SK-N-SH treated with all-trans-retinoic acid at 6 μM for 48 hours (cell line): Measurements from ENCODE around the gene MDFIC.

Experiments
- ATAC-seq: fragments of 200-7000 bp; cut with Tn5 transposase; 3 replicates; pipeline ENCODE4 v1.9.1; 2020; ENCODE audit warnings: mild to moderate bottlenecking, moderate library complexity
- ARNTL ChIP-seq: fragments of 450-650 bp; formaldehyde crosslinking; IDR thresholded peaks from 2 replicates; pipeline ENCODE4 v1.5.0; 2020; ENCODE audit warnings: low read depth, mild to moderate bottlenecking, moderate library complexity, borderline replicate concordance
- BACH2 ChIP-seq: fragments of 250-450 bp; sonication (Bioruptor Pico); IDR thresholded peaks from 2 replicates; pipeline ENCODE4 v1.9.0; 2021; ENCODE audit warnings: mild to moderate bottlenecking, borderline replicate concordance
- CSDC2 ChIP-seq: fragments of 250-450 bp; sonication (Bioruptor Pico); IDR thresholded peaks from 2 replicates; pipeline ENCODE4 v1.5.0; 2020; ENCODE audit warnings: mild to moderate bottlenecking, moderate library complexity
- ESRRG ChIP-seq: fragments of 250-450 bp; sonication (Bioruptor Pico); IDR thresholded peaks from 2 replicates; pipeline ENCODE4 v1.6.1; 2021; ENCODE audit warnings: mild to moderate bottlenecking
- GLIS3 ChIP-seq: fragments of 250-450 bp; sonication (Bioruptor Pico); IDR thresholded peaks from 2 replicates; pipeline ENCODE4 v1.5.0; 2020; ENCODE audit warnings: mild to moderate bottlenecking, moderate library complexity
- ISL1 ChIP-seq: fragments of 250-450 bp; sonication (Bioruptor Pico); IDR thresholded peaks from 2 replicates; pipeline ENCODE4 v2.1.2; 2022; ENCODE audit warnings: mild to moderate bottlenecking, moderate library complexity
- PATZ1 ChIP-seq: fragments of 250-450 bp; sonication (Bioruptor Pico); IDR thresholded peaks from 2 replicates; pipeline ENCODE4 v1.8.0; 2020; ENCODE audit warnings: mild to moderate bottlenecking, moderate library complexity, borderline replicate concordance
- PPARA ChIP-seq: fragments of 250-450 bp; sonication (Bioruptor Pico); IDR thresholded peaks from 2 replicates; pipeline ENCODE4 v1.5.0; 2020; ENCODE audit warnings: mild to moderate bottlenecking, borderline replicate concordance
- RARB ChIP-seq: fragments of 250-450 bp; sonication (Bioruptor Pico); IDR thresholded peaks from 2 replicates; pipeline ENCODE4 v1.8.0; 2021; ENCODE audit warnings: mild to moderate bottlenecking, moderate library complexity
- SNAI2 ChIP-seq: fragments of 250-450 bp; sonication (Bioruptor Pico); IDR thresholded peaks from 2 replicates; pipeline ENCODE4 v1.5.0; 2020; ENCODE audit warnings: mild to moderate bottlenecking, moderate library complexity
- TCF4 ChIP-seq: fragments of 250-450 bp; sonication (Bioruptor Pico); IDR thresholded peaks from 2 replicates; pipeline ENCODE4 v1.8.0; 2021; ENCODE audit warnings: mild to moderate bottlenecking, moderate library complexity, borderline replicate concordance
- TOX ChIP-seq: fragments of 250-450 bp; sonication (Bioruptor Pico); IDR thresholded peaks from 2 replicates; pipeline ENCODE4 v1.8.0; 2021; ENCODE audit warnings: mild to moderate bottlenecking, moderate library complexity, borderline replicate concordance
- TSHZ2 ChIP-seq: fragments of 250-450 bp; sonication (Bioruptor Pico); IDR thresholded peaks from 2 replicates; pipeline ENCODE4 v1.5.0; 2020; ENCODE audit warnings: mild to moderate bottlenecking, moderate library complexity
- ZC3H10 ChIP-seq: fragments of 250-450 bp; sonication (Bioruptor Pico); IDR thresholded peaks from 2 replicates; pipeline ENCODE4 v1.5.1; 2021; ENCODE audit warnings: mild to moderate bottlenecking, moderate library complexity
- ZFP3 ChIP-seq: fragments of 250-450 bp; sonication (Bioruptor Pico); IDR thresholded peaks from 2 replicates; pipeline ENCODE4 v1.5.0; 2020; ENCODE audit warnings: mild to moderate bottlenecking, moderate library complexity
- ZFP30 ChIP-seq: fragments of 450-650 bp; formaldehyde crosslinking; IDR thresholded peaks from 2 replicates; pipeline ENCODE4 v1.5.0; 2022; ENCODE audit warnings: mild to moderate bottlenecking, moderate library complexity
- TF ChIP-seq, protein P1 (sequence below): fragments of 250-450 bp; sonication (Bioruptor Pico); IDR thresholded peaks from 2 replicates; pipeline ENCODE4 v1.5.1; 2020; ENCODE audit warnings: low read depth, mild to moderate bottlenecking, moderate library complexity
- TF ChIP-seq, protein P2 (sequence below): fragments of 250-450 bp; sonication (Bioruptor Pico); IDR thresholded peaks from 2 replicates; pipeline ENCODE4 v1.5.1; 2021; ENCODE audit warnings: mild to moderate bottlenecking, moderate library complexity
- TF ChIP-seq, protein P3 (sequence below): fragments of 250-450 bp; sonication (Bioruptor Pico); IDR thresholded peaks from 2 replicates; pipeline ENCODE4 v1.8.0; 2021; ENCODE audit warnings: low read depth, mild to moderate bottlenecking, moderate library complexity, borderline replicate concordance

MDFIC gene

GRCh38 chr7:114885836-114886235, 36.1 kb upstream of the MDFIC start:
- ATAC-seq, result no peak
- TF ChIP-seq ZC3H10 (CRISPR knock-in tag), result no peak
- TF ChIP-seq, protein P1, sequence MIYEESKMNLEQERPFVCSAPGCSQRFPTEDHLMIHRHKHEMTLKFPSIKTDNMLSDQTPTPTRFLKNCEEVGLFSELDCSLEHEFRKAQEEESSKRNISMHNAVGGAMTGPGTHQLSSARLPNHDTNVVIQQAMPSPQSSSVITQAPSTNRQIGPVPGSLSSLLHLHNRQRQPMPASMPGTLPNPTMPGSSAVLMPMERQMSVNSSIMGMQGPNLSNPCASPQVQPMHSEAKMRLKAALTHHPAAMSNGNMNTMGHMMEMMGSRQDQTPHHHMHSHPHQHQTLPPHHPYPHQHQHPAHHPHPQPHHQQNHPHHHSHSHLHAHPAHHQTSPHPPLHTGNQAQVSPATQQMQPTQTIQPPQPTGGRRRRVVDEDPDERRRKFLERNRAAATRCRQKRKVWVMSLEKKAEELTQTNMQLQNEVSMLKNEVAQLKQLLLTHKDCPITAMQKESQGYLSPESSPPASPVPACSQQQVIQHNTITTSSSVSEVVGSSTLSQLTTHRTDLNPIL (CRISPR knock-in tag), result no peak
- no peak for TF ChIP-seq CSDC2 (CRISPR knock-in tag)

DNA sequence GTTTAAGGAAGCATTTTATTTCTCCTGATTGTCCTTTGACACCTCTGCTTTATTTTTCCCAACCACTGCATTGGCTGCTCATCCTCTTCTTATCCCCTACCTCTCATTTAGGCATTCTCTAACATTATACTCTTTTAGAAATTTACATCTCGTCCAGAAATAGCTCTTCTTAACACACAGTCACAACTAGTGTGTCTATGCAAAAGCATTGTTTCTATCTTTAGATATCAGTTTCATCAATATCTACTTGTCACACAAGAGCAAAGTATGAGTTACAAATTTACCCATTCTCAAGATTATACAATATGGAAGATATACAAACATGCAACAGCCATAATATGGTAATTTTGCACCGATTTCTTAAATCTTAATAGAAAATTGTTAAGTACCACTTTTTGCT, 35.7 kb upstream of the MDFIC start:
- TF ChIP-seq ARNTL (CRISPR knock-in tag) (no peak), SNAI2 (CRISPR knock-in tag) (no peak), BACH2 (no peak), TOX (CRISPR knock-in tag) (no peak), TCF4 (CRISPR knock-in tag) (no peak), CSDC2 (CRISPR knock-in tag) (no peak), PATZ1 (no peak), ISL1 (CRISPR knock-in tag) (no peak), TSHZ2 (CRISPR knock-in tag) (no peak), ESRRG (no peak), PPARA (CRISPR knock-in tag) (no peak), RARB (CRISPR knock-in tag) (no peak), ZC3H10 (CRISPR knock-in tag) (no peak), ZFP30 (no peak), GLIS3 (CRISPR knock-in tag) (no peak), ZFP3 (CRISPR knock-in tag) (no peak)
- TF ChIP-seq, protein P2, sequence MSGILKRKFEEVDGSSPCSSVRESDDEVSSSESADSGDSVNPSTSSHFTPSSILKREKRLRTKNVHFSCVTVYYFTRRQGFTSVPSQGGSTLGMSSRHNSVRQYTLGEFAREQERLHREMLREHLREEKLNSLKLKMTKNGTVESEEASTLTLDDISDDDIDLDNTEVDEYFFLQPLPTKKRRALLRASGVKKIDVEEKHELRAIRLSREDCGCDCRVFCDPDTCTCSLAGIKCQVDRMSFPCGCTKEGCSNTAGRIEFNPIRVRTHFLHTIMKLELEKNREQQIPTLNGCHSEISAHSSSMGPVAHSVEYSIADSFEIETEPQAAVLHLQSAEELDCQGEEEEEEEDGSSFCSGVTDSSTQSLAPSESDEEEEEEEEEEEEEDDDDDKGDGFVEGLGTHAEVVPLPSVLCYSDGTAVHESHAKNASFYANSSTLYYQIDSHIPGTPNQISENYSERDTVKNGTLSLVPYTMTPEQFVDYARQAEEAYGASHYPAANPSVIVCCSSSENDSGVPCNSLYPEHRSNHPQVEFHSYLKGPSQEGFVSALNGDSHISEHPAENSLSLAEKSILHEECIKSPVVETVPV (CRISPR knock-in tag), result no peak
- TF ChIP-seq, protein P3, sequence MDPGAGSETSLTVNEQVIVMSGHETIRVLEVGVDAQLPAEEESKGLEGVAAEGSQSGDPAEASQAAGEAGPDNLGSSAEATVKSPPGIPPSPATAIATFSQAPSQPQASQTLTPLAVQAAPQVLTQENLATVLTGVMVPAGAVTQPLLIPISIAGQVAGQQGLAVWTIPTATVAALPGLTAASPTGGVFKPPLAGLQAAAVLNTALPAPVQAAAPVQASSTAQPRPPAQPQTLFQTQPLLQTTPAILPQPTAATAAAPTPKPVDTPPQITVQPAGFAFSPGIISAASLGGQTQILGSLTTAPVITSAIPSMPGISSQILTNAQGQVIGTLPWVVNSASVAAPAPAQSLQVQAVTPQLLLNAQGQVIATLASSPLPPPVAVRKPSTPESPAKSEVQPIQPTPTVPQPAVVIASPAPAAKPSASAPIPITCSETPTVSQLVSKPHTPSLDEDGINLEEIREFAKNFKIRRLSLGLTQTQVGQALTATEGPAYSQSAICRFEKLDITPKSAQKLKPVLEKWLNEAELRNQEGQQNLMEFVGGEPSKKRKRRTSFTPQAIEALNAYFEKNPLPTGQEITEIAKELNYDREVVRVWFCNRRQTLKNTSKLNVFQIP (CRISPR knock-in tag), result no peak
- no peak for ATAC-seq

DNA sequence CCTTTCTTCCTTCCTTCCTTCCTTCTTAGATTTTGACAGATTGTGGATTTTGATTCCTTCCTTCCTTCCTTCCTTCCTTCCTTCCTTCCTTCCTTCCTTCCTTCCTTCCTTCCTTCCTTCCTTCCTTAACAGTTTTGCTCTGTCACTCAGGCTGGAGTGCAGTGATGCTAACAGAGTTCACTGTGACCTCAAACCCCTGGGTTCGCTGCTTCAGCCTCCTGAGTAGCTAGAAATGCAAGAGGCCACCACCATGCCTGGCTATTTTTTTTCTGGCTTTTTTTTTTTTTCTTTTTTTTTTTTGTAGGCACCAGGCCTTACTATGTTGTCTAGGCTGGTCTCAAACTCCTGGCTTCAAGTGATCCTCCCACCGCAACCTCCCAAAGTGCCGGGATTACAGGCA, 32.8 kb upstream of the MDFIC start:
- ATAC-seq, result peak; percentile 30; the same call in 2 of the 3 replicates

- ATAC-seq, result peak; percentile 97
- TF ChIP-seq ISL1 (CRISPR knock-in tag) (peak; percentile 49), TOX (CRISPR knock-in tag) (0 out of 2 replicates have a peak, but pooled peaks have one; percentile 21), ZC3H10 (CRISPR knock-in tag) (peak; percentile 82; the same call in 1 of the 2 replicates), ESRRG (no peak)
Measured at GRCh38 chr7:114889646-114890285, 32.1 kb upstream of the MDFIC start.
